HG03135 (cell line): ENCODE measurements around the gene PHF2.

Source experiments
- ATAC-seq: cut with Tn5 transposase; IDR thresholded peaks from one replicate; pipeline ENCODE4 v1.9.1; 2021; ENCODE audit warnings: mild to moderate bottlenecking, moderate library complexity; ENCODE audit not compliant: unreplicated experiment

PHF2 gene

GRCh38 chr9:93693129-93693528 is 116.7 kb downstream of the PHF2 start:
- ATAC-seq: no peak

GRCh38 chr9:93697352-93698139 is 121.2 kb downstream of the PHF2 start:
- no peak for ATAC-seq

- no peak for ATAC-seq
Measured at GRCh38 chr9:93698140-93698908, 121.9 kb downstream of the PHF2 start.

GRCh38 chr9:93699650-93700049 is 123.3 kb downstream of the PHF2 start:
- no peak for ATAC-seq

GRCh38 chr9:93701494-93702218 is 125.3 kb downstream of the PHF2 start:
- ATAC-seq: no peak

GRCh38 chr9:93702261-93702660 is 125.9 kb downstream of the PHF2 start:
- no peak for ATAC-seq

- ATAC-seq: no peak
Measured at GRCh38 chr9:93708289-93708986, 132.1 kb downstream of the PHF2 start.

GRCh38 chr9:93708987-93709302 is 132.6 kb downstream of the PHF2 start:
- no peak for ATAC-seq

GRCh38 chr9:93709600-93710369 is 133.4 kb downstream of the PHF2 start:
- no peak for ATAC-seq

GRCh38 chr9:93710370-93710723 is 134.0 kb downstream of the PHF2 start:
- no peak for ATAC-seq

- no peak for ATAC-seq
Measured at GRCh38 chr9:93711002-93711401, 134.6 kb downstream of the PHF2 start.

- ATAC-seq: no peak
Measured at GRCh38 chr9:93712896-93713295, 136.5 kb downstream of the PHF2 start.

GRCh38 chr9:93713716-93714115 is 137.3 kb downstream of the PHF2 start:
- ATAC-seq: no peak

GRCh38 chr9:93721417-93721965 is 145.1 kb downstream of the PHF2 start:
- ATAC-seq: no peak

- no peak for ATAC-seq
Measured at GRCh38 chr9:93724852-93725251, 148.5 kb downstream of the PHF2 start.

GRCh38 chr9:93725382-93725781 is 149.0 kb downstream of the PHF2 start:
- ATAC-seq: no peak

- no peak for ATAC-seq
Measured at GRCh38 chr9:93726147-93726546, 149.8 kb downstream of the PHF2 start.
